Measurements from ENCODE around the gene SMCP.

SMCP gene

GRCh38 chr1:152886085-152886484, 8.0 kb downstream of the SMCP start:
- no peak overlapping the region for H3K4me3 ChIP-seq (ENCODE audit: low read depth, low read length)

GRCh38 chr1:152886758-152887409, 8.8 kb downstream of the SMCP start:
- H3K4me3 ChIP-seq (ENCODE audit: low read depth, low read length), result no peak overlapping the region

- no peak overlapping the region for H3K4me3 ChIP-seq (ENCODE audit: low read depth, low read length)
Measured at GRCh38 chr1:152888126-152888525, 10.0 kb downstream of the SMCP start.

- H3K4me3 ChIP-seq (ENCODE audit: low read depth, low read length), result no peak overlapping the region
Measured at GRCh38 chr1:152899027-152899426, 20.9 kb downstream of the SMCP start.

- H3K4me3 ChIP-seq (ENCODE audit: low read depth, low read length), result no peak overlapping the region
Measured at GRCh38 chr1:152899883-152900282, 21.8 kb downstream of the SMCP start.

GRCh38 chr1:152901631-152902030, 23.5 kb downstream of the SMCP start:
- no peak overlapping the region for H3K4me3 ChIP-seq (ENCODE audit: low read depth, low read length)

GRCh38 chr1:152902636-152903035, 24.5 kb downstream of the SMCP start:
- no peak overlapping the region for H3K4me3 ChIP-seq (ENCODE audit: low read depth, low read length)

- no peak overlapping the region for H3K4me3 ChIP-seq (ENCODE audit: low read depth, low read length)
Measured at GRCh38 chr1:152904688-152905440, 26.7 kb downstream of the SMCP start.

- no peak overlapping the region for H3K4me3 ChIP-seq (ENCODE audit: low read depth, low read length)
Measured at GRCh38 chr1:152906023-152906565, 28.0 kb downstream of the SMCP start.

GRCh38 chr1:152907686-152908601, 29.8 kb downstream of the SMCP start, which contains the start of gene IVL:
IVL (plus strand) TSS chr1:152908546; CDS start chr1:152909798, 1,252 bp downstream.
- no peak within 1 kb of the TSS for H3K4me3 ChIP-seq (ENCODE audit: low read depth, low read length)

GRCh38 chr1:152909206-152909605, 31.1 kb downstream of the SMCP start:
- H3K4me3 ChIP-seq (ENCODE audit: low read depth, low read length), result no peak overlapping the region

GRCh38 chr1:152912471-152912870, 34.3 kb downstream of the SMCP start:
- H3K4me3 ChIP-seq (ENCODE audit: low read depth, low read length), result no peak overlapping the region

- H3K4me3 ChIP-seq (ENCODE audit: low read depth, low read length), result no peak overlapping the region
Measured at GRCh38 chr1:152912900-152913299, 34.8 kb downstream of the SMCP start.

- no peak overlapping the region for H3K4me3 ChIP-seq (ENCODE audit: low read depth, low read length)
Measured at GRCh38 chr1:152917794-152918193, 39.7 kb downstream of the SMCP start.

GRCh38 chr1:152919071-152919470, 40.9 kb downstream of the SMCP start:
- H3K4me3 ChIP-seq (ENCODE audit: low read depth, low read length), result no peak overlapping the region

- H3K4me3 ChIP-seq (ENCODE audit: low read depth, low read length), result no peak overlapping the region
Measured at GRCh38 chr1:152924191-152924590, 46.1 kb downstream of the SMCP start.

GRCh38 chr1:152926091-152926490, 48.0 kb downstream of the SMCP start:
- H3K4me3 ChIP-seq (ENCODE audit: low read depth, low read length), result no peak overlapping the region

GRCh38 chr1:152928671-152929070, 50.5 kb downstream of the SMCP start:
- no peak overlapping the region for H3K4me3 ChIP-seq (ENCODE audit: low read depth, low read length)

GRCh38 chr1:152932170-152932811, 54.2 kb downstream of the SMCP start:
- H3K4me3 ChIP-seq (ENCODE audit: low read depth, low read length), result no peak overlapping the region

GRCh38 chr1:152933196-152933595, 55.1 kb downstream of the SMCP start:
- H3K4me3 ChIP-seq (ENCODE audit: low read depth, low read length), result no peak overlapping the region

Data from iPS-11a (cell line).